ENCODE data around the gene CLCA4. TPM values are rescaled to one million over a fixed set of nuclear protein-coding genes. Genes with fewer than 3 reads are reported as not detected.

CLCA4 gene
- total and polyA plus RNA-seq, 4 donors: 0.13 to 13.4 (median 0.44) TPM

- no peaks in the 10 kb centered on the region for H3K4me1 ChIP-seq (ENCODE audit: control insufficient read depth in 1 of 2, insufficient read depth in 2 of 2, low read length in 2 of 2)
- 57 to 58% methylated on average over 3 of the region's 3 CpGs for WGBS, 2 donors
- H3K27ac ChIP-seq (ENCODE audit: low read depth in 1 of 2, low read length in 2 of 2): no peak overlapping the region
- DNase-seq (no peak), ATAC-seq (ENCODE audit: low FRiP score) (no peak)
- no peaks in the 10 kb centered on the region for H3K27me3 ChIP-seq (ENCODE audit: control insufficient read depth in 1 of 2, insufficient read depth in 2 of 2, low read length in 1 of 2)
- no peaks in the 10 kb centered on the region for H3K36me3 ChIP-seq (ENCODE audit: control insufficient read depth in 1 of 2, insufficient read depth in 2 of 2, low read length in 1 of 2)
- peaks cover 2% of the 10 kb centered on the region for H3K9me3 ChIP-seq (ENCODE audit: control insufficient read depth, low read length)
- no peak overlapping the region for H3K4me3 ChIP-seq (ENCODE audit: low read length in 2 of 2)
- intact Hi-C loops (cut with DNase I): no loop called here
Observed at GRCh38 chr1:86551305-86551704, 4.4 kb downstream of the CLCA4 start.

DNA sequence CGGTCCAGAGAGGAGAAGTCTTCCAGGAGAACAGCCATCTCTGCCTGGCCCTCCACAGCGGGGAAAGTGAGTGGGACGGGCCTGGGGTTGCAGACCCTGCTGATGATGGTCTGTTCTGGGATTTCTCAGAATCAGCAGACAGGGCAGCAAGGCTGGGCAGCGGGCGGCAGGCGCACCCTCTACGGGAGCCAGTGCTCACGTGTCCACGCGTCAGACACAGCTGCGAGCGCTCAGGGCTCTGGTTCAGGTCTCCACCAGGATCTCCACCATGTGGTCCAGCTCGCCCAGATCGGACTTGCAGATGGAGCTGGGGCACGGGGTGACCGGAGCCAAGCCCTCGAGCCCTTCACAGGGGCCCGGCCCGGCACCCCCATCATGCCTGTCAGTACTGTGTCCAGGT lies 5.5 kb downstream of the CLCA4 start:
- Histone ChIP-seq H3K27me3 (ENCODE audit: control insufficient read depth in 1 of 2, insufficient read depth in 2 of 2, low read length in 1 of 2) (no peaks in the 10 kb centered on the region), H3K4me1 (ENCODE audit: control insufficient read depth in 1 of 2, insufficient read depth in 2 of 2, low read length in 2 of 2) (no peaks in the 10 kb centered on the region), H3K4me3 (ENCODE audit: low read length in 2 of 2) (no peak overlapping the region), H3K27ac (ENCODE audit: low read depth in 1 of 2, low read length in 2 of 2) (no peak overlapping the region), H3K36me3 (ENCODE audit: control insufficient read depth in 1 of 2, insufficient read depth in 2 of 2, low read length in 1 of 2) (no peaks in the 10 kb centered on the region), H3K9me3 (ENCODE audit: control insufficient read depth, low read length) (peaks cover 2% of the 10 kb centered on the region)
- intact Hi-C loops (cut with DNase I): no loop called here
- peak in 1 of 2 donors; percentile 38 for DNase-seq
- WGBS, 2 donors: 94% methylated on average over 19 of the region's 19 CpGs
- ATAC-seq (ENCODE audit: low FRiP score): no peak

DNA sequence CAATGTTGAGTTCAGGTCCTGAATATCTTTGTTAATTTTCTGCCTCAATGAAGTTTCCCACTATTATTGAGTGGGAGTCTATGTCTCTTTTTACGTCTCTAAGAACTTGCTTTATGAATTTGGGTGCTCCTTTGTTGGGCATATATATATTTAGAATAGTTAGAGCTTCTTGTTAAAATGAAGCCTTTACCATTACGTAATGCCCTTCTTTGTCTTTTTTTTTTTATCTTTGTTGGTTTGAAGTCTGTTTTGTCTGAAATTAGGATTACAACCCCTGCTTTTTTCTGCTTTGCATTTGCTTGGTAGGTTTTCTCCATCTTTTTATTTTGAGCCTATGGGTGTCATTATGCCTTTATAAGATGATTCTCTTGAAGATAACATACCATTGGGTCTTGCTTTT lies 10.9 kb downstream of the CLCA4 start:
- WGBS, 2 donors: 85% methylated on average over 2 of the region's 2 CpGs
- intact Hi-C loops (cut with DNase I): no loop called here
- Histone ChIP-seq H3K9me3 (ENCODE audit: control insufficient read depth, low read length) (no peaks in the 10 kb centered on the region), H3K27ac (ENCODE audit: low read depth in 1 of 2, low read length in 2 of 2) (no peak overlapping the region), H3K27me3 (ENCODE audit: control insufficient read depth in 1 of 2, insufficient read depth in 2 of 2, low read length in 1 of 2) (no peaks in the 10 kb centered on the region), H3K4me1 (ENCODE audit: control insufficient read depth in 1 of 2, insufficient read depth in 2 of 2, low read length in 2 of 2) (no peaks in the 10 kb centered on the region), H3K4me3 (ENCODE audit: low read length in 2 of 2) (no peak overlapping the region), H3K36me3 (ENCODE audit: control insufficient read depth in 1 of 2, insufficient read depth in 2 of 2, low read length in 1 of 2) (no peaks in the 10 kb centered on the region)
- ATAC-seq (ENCODE audit: low FRiP score) (no peak), DNase-seq (no peak)

DNA sequence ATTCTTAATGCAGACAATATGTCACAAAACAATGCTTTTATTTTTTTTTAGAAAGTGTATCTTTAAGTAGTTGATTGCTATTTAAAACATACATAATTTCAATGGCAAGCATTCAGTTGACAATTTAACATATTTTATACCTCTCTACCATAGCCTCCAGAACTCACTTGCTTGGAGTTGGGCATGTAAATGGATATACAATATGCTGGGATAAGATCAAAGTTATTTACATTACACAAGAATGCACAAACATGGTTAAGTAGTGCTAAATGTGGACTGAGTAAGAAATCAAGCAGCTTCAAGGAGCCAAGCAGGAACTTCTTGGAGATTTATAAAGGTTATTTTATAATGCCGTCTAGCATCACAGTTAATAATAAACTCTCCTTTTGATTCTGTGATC lies 17.0 kb downstream of the CLCA4 start:
- H3K27me3 ChIP-seq (ENCODE audit: control insufficient read depth in 1 of 2, insufficient read depth in 2 of 2, low read length in 1 of 2): no peaks in the 10 kb centered on the region
- ATAC-seq (ENCODE audit: low FRiP score) (no peak), DNase-seq (no peak)
- no peak overlapping the region for H3K27ac ChIP-seq (ENCODE audit: low read depth in 1 of 2, low read length in 2 of 2)
- H3K4me1 ChIP-seq (ENCODE audit: control insufficient read depth in 1 of 2, insufficient read depth in 2 of 2, low read length in 2 of 2): no peaks in the 10 kb centered on the region
- H3K9me3 ChIP-seq (ENCODE audit: control insufficient read depth, low read length): no peaks in the 10 kb centered on the region
- 63 to 81% methylated on average over 1 of the region's 1 CpG for WGBS, 2 donors
- H3K4me3 ChIP-seq (ENCODE audit: low read length in 2 of 2): no peak overlapping the region
- H3K36me3 ChIP-seq (ENCODE audit: control insufficient read depth in 1 of 2, insufficient read depth in 2 of 2, low read length in 1 of 2): no peaks in the 10 kb centered on the region
- intact Hi-C loops (cut with DNase I): no loop called here

GRCh38 chr1:86567341-86567740 lies 20.5 kb downstream of the CLCA4 start:
- Histone ChIP-seq H3K4me3 (ENCODE audit: low read length in 2 of 2) (no peak overlapping the region), H3K9me3 (ENCODE audit: control insufficient read depth, low read length) (no peaks in the 10 kb centered on the region), H3K27me3 (ENCODE audit: control insufficient read depth in 1 of 2, insufficient read depth in 2 of 2, low read length in 1 of 2) (no peaks in the 10 kb centered on the region), H3K36me3 (ENCODE audit: control insufficient read depth in 1 of 2, insufficient read depth in 2 of 2, low read length in 1 of 2) (no peaks in the 10 kb centered on the region), H3K4me1 (ENCODE audit: control insufficient read depth in 1 of 2, insufficient read depth in 2 of 2, low read length in 2 of 2) (no peaks in the 10 kb centered on the region), H3K27ac (ENCODE audit: low read depth in 1 of 2, low read length in 2 of 2) (no peak overlapping the region)
- intact Hi-C loops (cut with DNase I): no loop called here
- WGBS, 2 donors: 76 to 78% methylated on average over 3 of the region's 3 CpGs
- DNase-seq (no peak), ATAC-seq (ENCODE audit: low FRiP score) (no peak)

GRCh38 chr1:86567878-86568277 lies 21.0 kb downstream of the CLCA4 start:
- Histone ChIP-seq H3K27ac (ENCODE audit: low read depth in 1 of 2, low read length in 2 of 2) (no peak overlapping the region), H3K4me3 (ENCODE audit: low read length in 2 of 2) (no peak overlapping the region), H3K4me1 (ENCODE audit: control insufficient read depth in 1 of 2, insufficient read depth in 2 of 2, low read length in 2 of 2) (no peaks in the 10 kb centered on the region), H3K9me3 (ENCODE audit: control insufficient read depth, low read length) (no peaks in the 10 kb centered on the region), H3K36me3 (ENCODE audit: control insufficient read depth in 1 of 2, insufficient read depth in 2 of 2, low read length in 1 of 2) (no peaks in the 10 kb centered on the region), H3K27me3 (ENCODE audit: control insufficient read depth in 1 of 2, insufficient read depth in 2 of 2, low read length in 1 of 2) (no peaks in the 10 kb centered on the region)
- ATAC-seq (ENCODE audit: low FRiP score) (no peak), DNase-seq (no peak)
- WGBS, 2 donors: 77% methylated on average over 3 of the region's 3 CpGs
- intact Hi-C loops (cut with DNase I): no loop called here

- Histone ChIP-seq H3K27me3 (ENCODE audit: control insufficient read depth in 1 of 2, insufficient read depth in 2 of 2, low read length in 1 of 2) (no peaks in the 10 kb centered on the region), H3K36me3 (ENCODE audit: control insufficient read depth in 1 of 2, insufficient read depth in 2 of 2, low read length in 1 of 2) (no peaks in the 10 kb centered on the region), H3K4me3 (ENCODE audit: low read length in 2 of 2) (no peak overlapping the region), H3K9me3 (ENCODE audit: control insufficient read depth, low read length) (no peaks in the 10 kb centered on the region), H3K27ac (ENCODE audit: low read depth in 1 of 2, low read length in 2 of 2) (no peak overlapping the region), H3K4me1 (ENCODE audit: control insufficient read depth in 1 of 2, insufficient read depth in 2 of 2, low read length in 2 of 2) (no peaks in the 10 kb centered on the region)
- ATAC-seq (ENCODE audit: low FRiP score) (no peak), DNase-seq (no peak)
- 70 to 71% methylated on average over 2 of the region's 2 CpGs for WGBS, 2 donors
- intact Hi-C loops (cut with DNase I): no loop called here
Observed at GRCh38 chr1:86573763-86574484, 27.0 kb downstream of the CLCA4 start.

- no peaks in the 10 kb centered on the region for H3K36me3 ChIP-seq (ENCODE audit: control insufficient read depth in 1 of 2, insufficient read depth in 2 of 2, low read length in 1 of 2)
- intact Hi-C loops (cut with DNase I): no loop called here
- H3K4me1 ChIP-seq (ENCODE audit: control insufficient read depth in 1 of 2, insufficient read depth in 2 of 2, low read length in 2 of 2): no peaks in the 10 kb centered on the region
- no peak overlapping the region for H3K4me3 ChIP-seq (ENCODE audit: low read length in 2 of 2)
- no peaks in the 10 kb centered on the region for H3K27me3 ChIP-seq (ENCODE audit: control insufficient read depth in 1 of 2, insufficient read depth in 2 of 2, low read length in 1 of 2)
- WGBS, 2 donors: 68 to 70% methylated on average over 1 of the region's 1 CpG
- H3K27ac ChIP-seq (ENCODE audit: low read depth in 1 of 2, low read length in 2 of 2): no peak overlapping the region
- no peaks in the 10 kb centered on the region for H3K9me3 ChIP-seq (ENCODE audit: control insufficient read depth, low read length)
- no peak for ATAC-seq (ENCODE audit: low FRiP score)
- no peak for DNase-seq
Observed at GRCh38 chr1:86581231-86581630, 34.4 kb downstream of the CLCA4 start.

DNA sequence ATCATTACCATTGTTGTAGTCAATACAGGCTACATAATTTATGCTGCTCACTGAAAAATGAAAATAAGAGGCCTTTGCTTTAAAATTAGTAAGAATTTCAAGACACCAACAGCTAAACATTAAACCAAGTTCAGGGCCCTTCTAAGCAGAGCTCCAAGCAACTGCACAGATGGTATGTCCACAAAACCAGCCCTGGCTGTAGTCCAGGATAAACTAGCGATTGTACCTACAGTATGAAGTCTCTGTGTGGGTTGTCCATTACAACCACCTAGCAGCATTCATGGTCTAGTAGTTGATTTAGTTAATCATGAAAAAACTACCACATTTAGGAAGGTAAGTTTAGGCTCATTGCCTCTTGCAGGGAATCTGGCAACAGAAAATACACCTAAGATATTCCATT lies 35.3 kb downstream of the CLCA4 start:
- Histone ChIP-seq H3K27me3 (ENCODE audit: control insufficient read depth in 1 of 2, insufficient read depth in 2 of 2, low read length in 1 of 2) (no peaks in the 10 kb centered on the region), H3K4me1 (ENCODE audit: control insufficient read depth in 1 of 2, insufficient read depth in 2 of 2, low read length in 2 of 2) (no peaks in the 10 kb centered on the region), H3K27ac (ENCODE audit: low read depth in 1 of 2, low read length in 2 of 2) (no peak overlapping the region), H3K4me3 (ENCODE audit: low read length in 2 of 2) (no peak overlapping the region), H3K36me3 (ENCODE audit: control insufficient read depth in 1 of 2, insufficient read depth in 2 of 2, low read length in 1 of 2) (no peaks in the 10 kb centered on the region), H3K9me3 (ENCODE audit: control insufficient read depth, low read length) (no peaks in the 10 kb centered on the region)
- intact Hi-C loops (cut with DNase I): no loop called here
- ATAC-seq (ENCODE audit: low FRiP score) (no peak), DNase-seq (no peak)
- 62 to 80% methylated on average over 1 of the region's 1 CpG for WGBS, 2 donors

All from aorta (tissue), 5 donors.